Measurements from ENCODE around the gene FAM204A.

The FAM204A gene

DNA sequence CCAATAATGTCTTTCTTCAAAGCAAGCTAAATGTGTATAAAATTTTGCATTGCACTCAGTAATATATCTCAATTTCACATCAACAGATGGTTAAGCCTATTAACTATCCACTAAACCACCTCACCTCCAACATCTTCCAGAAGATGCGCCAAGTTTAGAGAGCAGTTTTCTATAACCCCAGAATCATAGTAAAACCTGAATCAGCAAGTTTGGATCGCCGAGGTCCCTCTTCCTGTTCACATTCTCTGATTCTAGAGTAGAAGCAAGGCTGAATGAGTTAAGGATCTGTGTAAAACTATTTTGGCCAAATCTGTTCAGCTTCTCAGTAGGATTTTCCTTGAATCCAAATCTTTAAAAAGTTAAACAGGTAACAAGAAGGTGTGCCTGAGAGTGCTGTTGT, 1.4 kb upstream of the FAM204A start:
- DNase-seq, result no peak
- no peak for TF ChIP-seq GATA1 (IDR thresholded peaks at IDR 0.05; ENCODE audit: low read depth, low read length)
- no peak for TF ChIP-seq POLR2A (IDR thresholded peaks at IDR 0.05; ENCODE audit: low read length)

DNA sequence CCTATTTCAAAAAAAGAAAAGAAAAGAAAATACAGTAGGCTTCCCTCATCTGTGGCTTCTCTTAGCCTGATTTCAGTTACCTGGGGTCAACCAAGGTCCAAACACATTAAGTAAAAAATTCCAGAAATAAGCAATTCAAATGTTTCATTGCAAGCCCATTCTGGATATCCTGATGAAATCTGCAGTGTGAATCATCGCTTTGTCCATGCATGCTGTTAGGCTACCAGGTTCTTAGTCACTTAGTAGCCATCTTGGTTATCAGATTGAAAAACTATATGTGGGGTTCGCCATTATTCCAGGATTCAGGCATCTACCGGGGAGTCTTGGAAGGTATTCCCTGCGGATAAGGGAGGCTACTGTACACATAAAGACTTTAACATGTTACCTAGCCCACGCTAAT, 991 bp upstream of the FAM204A start:
- no peak for DNase-seq
- TF ChIP-seq POLR2A (IDR thresholded peaks at IDR 0.05; ENCODE audit: low read length) (no peak), GATA1 (IDR thresholded peaks at IDR 0.05; ENCODE audit: low read depth, low read length) (no peak)

DNA sequence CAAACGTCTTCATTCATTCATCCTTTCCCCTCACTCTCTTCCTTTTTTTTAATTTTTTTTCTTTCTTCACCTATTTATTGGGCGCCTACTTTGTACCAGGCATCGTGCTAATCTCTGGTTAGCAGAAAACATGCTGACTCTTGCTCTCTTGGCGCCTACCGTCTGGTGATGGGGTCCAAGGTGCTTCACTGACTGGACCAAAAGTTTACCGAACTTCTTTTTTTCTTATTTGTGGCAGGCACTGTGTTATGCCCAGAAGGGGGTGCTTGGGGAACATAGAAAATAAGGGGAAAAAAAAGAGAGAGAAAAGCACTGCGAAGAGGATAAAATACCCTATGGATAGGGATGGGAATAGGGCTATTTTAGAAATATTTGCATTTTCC, 505 bp upstream of the FAM204A start:
- TF ChIP-seq GATA1 (IDR thresholded peaks at IDR 0.05; ENCODE audit: low read depth, low read length) (no peak), POLR2A (IDR thresholded peaks at IDR 0.05; ENCODE audit: low read length) (no peak)
- peak in 1 of 2 experiments; percentile 32 for DNase-seq

DNA sequence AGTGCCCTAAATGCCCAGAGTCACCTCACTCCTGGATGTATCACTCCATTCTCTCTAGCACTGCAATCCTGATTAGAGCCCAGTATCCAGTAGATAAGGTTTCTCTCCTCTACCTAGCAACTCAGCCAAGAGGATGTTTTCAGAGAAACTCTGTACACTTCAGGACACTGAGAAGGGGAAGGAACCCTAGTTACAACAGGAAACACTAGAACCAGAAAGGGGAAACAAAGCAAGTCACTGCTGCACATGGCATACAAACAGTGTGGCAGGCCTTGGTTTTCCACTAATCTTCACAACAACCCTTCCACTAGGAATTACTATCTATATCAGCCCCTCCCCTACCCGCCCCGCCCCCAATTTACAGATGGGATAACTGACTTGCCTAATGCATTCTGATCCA, 1.6 kb downstream of the FAM204A start:
- peak; percentile 13 to 14 for DNase-seq
- no peak for TF ChIP-seq POLR2A (IDR thresholded peaks at IDR 0.05; ENCODE audit: low read length)

DNA sequence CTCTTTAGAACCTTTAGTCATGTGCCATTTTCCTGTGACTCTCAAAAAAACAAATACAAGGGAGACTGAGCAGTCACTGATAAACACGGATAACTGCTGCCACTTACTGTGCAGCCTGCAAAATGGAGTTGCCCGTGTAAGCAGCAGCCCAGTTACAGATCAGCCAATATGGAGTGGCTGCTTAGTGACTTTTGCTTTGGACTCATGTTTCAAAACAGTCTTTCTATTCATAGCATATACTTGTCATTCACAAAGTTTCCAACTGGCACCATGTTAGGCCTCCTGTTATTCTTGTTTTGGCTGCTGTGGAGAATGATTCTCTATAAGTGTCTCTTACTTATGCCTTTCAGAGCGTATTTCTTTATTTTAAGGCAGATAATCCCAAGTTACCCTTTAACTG, 3.0 kb downstream of the FAM204A start:
- DNase-seq, result no peak
- TF ChIP-seq POLR2A (IDR thresholded peaks at IDR 0.05; ENCODE audit: low read length) (no peak), GATA1 (IDR thresholded peaks at IDR 0.05; ENCODE audit: low read depth, low read length) (no peak)

DNA sequence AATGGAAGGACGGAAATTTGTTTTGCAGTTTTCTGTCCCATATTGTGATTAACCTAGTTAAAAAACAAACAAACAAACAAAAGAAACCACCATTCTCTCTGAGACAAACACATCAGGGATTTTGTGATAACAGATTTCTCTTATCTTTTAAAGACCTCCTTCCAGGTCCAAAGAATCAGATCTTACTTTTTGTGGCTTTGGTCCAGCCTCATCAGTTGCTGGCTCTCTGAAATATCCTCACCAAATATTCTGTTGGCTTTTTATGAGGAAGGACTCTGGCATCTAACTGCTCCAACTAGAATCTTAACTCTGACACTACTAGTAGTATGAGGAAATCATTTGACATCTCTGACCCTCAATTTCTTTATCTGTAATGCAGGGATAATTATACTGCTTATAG, 4.8 kb downstream of the FAM204A start:
- no peak for DNase-seq
- TF ChIP-seq GATA1 (IDR thresholded peaks at IDR 0.05; ENCODE audit: low read depth, low read length), result no peak
- TF ChIP-seq POLR2A (IDR thresholded peaks at IDR 0.05; ENCODE audit: low read length), result no peak

DNA sequence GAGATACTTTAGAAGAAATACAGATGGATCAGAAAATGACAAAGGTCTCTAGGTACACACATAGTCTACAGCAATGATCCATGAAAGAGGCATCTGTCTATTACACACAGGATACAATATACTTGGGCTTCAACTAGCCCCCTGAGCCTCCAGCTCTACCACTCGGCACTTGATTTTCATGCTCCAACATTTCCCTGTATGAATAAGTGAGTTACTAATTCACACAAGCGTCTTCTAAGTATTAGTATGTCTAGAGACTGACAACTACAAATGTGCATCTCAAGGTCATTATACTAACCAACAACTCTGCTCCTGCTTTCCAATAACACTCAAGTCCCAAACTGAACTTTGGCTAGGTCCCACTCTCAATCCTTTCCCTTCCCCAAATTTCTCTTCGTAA, 8.3 kb downstream of the FAM204A start:
- DNase-seq, result no peak
- TF ChIP-seq GATA1 (IDR thresholded peaks at IDR 0.05; ENCODE audit: low read depth, low read length), result no peak
- TF ChIP-seq POLR2A (IDR thresholded peaks at IDR 0.05; ENCODE audit: low read length), result no peak

DNA sequence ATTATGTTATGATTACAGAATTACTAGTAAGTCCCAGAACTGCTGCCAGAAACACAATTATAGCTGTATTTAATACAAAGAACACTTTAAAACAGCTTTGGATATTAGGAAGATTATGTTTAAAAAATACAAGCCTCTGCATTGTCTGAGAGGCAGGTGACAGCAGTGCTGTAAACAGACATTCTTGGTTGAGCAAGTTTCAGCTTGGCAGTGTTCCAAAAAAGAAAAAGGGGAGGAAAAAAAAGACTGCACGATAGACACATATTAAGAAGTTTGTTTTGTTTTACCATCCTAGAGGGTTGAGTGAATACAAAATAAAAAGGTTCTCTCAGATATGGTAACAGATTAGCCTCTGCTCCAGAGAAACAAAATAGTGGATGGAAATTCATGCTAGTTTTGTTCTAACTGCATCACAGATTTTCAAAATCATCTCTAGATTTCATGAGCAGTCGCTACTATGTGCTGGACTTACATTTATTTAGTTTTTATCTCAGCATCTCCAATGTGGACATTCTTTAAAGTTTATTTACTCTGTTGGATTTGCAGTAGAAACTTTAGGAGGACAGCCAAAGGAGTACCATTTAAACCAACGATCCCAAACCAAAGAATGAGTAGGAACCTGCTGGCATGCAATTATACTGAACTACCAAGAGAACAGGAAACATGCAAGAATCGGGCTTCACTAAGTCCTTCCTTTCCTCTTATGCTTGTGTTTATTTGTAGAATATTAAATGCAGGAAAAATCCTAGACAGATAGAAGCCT, 9.0 kb downstream of the FAM204A start:
- peak in 1 of 2 experiments; percentile 6 for DNase-seq
- no peak for TF ChIP-seq GATA1 (IDR thresholded peaks at IDR 0.05; ENCODE audit: low read depth, low read length)

DNA sequence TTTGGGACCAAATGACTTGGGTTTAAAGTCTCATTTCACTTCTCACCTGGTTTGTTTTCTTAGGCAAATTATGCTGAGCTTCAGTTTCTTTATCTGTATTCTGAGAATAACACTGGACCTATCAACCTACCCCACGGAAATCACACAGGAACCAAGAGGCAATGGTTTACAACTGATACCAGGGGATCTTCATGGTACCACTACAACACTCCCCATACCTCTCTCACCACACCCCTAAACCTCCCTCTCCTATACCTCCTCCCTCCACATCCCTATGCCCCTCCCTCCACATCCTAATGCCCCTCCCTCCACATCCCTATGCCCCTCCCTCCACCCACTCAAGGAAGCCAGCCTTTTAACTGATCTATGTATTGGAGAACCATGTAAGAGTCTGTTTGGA, 9.9 kb downstream of the FAM204A start:
- peak in 1 of 2 experiments; percentile 9 for DNase-seq
- no peak for TF ChIP-seq GATA1 (IDR thresholded peaks at IDR 0.05; ENCODE audit: low read depth, low read length)
- no peak for TF ChIP-seq POLR2A (IDR thresholded peaks at IDR 0.05; ENCODE audit: low read length)

DNA sequence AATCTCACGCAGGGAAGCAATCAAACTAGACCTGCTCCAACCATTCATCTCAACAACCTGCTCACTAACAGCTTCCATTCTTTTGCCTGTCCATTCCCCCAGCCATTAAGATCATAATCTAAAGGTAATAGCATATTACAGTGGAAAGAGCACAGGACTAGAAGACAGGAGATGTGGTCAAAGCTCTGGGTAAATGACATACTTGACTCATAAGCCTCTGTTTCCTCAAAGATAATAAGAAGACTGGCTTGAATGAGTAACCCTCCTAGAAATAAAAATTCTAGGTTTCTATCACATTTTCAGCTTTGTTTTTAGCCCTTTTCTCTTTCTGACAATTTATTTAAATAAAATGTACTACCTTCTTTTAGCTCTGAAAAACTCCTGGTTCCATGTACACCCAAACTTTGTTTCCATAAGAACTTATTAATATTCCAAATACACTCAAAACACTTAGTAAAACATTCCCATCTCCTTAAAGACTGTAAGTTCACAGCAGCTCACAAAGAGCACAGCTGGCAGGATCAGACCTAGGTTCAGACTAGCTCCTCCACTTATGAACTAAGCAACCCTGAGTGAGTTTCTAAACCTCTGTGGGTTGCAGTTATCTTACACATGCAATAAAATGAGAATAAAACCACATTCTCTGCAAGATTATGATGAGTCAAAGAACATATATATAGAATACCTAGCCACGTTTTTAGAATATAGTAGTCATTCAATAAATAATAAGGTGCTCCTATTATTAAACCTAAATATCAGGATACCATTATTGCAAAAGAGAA, 11.6 kb downstream of the FAM204A start:
- no peak for DNase-seq
- TF ChIP-seq POLR2A (IDR thresholded peaks at IDR 0.05; ENCODE audit: low read length) (no peak), GATA1 (IDR thresholded peaks at IDR 0.05; ENCODE audit: low read depth, low read length) (no peak)

DNA sequence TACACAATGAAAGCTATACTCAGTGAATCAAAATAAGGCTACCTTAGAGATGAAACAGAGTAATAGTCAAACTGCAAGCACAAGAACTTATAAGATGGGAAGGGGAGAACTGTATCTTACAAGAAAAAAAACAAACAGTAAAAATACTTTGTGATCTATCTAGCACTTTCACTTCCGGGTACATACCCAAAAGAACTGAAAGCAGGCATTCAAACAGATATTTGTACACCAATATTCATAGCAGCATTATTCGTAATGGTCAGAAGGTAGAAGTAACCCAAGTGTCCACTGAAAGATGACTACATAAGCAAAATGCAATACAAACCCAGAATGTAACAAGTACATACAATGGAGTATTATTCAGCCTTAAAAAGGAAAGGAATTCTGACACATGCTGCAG, 18.0 kb downstream of the FAM204A start:
- DNase-seq, result no peak
- TF ChIP-seq POLR2A (IDR thresholded peaks at IDR 0.05; ENCODE audit: low read length), result no peak
- no peak for TF ChIP-seq GATA1 (IDR thresholded peaks at IDR 0.05; ENCODE audit: low read depth, low read length)

DNA sequence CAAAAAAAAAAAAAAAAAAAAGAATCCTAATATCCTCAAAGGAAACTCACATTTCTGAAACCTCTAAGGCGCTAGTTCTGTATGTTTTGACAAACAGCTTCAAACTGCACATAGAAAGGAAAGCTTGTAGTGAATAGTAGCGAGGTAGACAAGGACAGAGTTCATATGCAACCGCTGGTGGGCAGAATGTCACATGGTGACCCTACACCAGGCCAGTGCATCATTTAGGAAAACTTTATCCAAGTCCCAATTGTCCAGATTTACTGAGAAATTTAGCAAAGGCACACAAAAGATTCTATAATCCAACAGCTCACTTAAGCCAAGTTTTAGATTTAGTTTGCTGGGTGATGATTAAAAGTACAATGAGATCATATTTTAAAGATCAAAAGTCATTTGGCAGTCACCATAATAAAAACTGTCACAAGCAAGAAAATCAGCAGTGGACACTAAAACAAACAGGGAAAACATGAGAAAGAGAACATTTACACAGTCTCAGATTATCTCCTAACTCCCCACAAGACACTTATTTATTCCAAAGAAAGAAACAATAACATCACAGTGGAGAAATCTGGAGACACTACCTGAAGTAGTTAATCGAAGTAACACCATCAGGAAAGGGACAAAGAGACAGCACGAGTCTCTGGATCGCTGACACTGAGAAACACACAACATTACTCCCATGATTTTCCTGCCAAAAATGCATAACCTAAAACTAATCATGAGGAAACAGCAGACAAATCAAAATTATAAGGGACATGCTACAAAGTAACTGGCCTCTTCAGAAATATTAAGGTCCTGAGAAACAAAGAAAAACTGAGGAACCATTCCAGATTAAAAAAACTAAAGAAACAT, 20.2 kb downstream of the FAM204A start:
- no peak for TF ChIP-seq POLR2A (IDR thresholded peaks at IDR 0.05; ENCODE audit: low read length)
- no peak for TF ChIP-seq GATA1 (IDR thresholded peaks at IDR 0.05; ENCODE audit: low read depth, low read length)
- DNase-seq, result no peak

DNA sequence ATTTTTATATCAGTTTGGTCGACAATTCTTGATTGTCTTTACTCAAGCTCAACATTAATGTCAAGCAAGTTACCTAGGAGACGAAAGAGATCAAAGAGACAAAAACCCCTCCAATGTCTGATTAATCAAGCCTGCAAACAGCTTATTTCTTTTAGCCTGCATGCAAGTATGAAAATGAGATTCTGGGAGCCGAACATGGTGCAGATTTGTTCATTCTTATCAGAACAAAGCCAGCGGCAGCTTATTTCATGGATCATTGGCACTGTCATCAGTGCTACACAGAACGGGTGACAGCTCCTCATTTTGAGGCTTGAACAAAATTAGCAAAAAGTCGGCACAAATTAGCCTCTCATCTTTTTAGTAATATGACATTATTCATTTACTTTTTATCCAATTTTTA, 26.5 kb downstream of the FAM204A start:
- DNase-seq, result no peak
- no peak for TF ChIP-seq POLR2A (IDR thresholded peaks at IDR 0.05; ENCODE audit: low read length)
- no peak for TF ChIP-seq GATA1 (IDR thresholded peaks at IDR 0.05; ENCODE audit: low read depth, low read length)

DNA sequence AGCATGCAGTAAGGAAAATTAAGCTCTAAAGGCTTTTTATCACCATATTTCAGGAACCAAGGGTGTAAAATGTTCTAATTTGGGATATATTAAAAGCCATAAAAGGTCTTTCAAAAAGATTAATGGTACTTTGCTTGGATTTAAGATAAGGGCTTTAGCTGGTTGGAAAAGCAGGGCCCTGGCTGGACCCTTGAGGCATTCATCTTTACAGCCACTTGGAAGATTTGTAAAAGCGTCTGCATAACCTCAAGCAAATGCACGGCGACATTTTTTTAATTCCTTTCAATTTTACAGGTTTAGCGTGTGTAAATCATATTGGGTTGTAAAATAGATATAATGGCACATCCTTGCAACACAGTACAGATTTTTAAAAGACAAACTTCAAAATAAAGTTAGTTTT, 27.2 kb downstream of the FAM204A start:
- DNase-seq, result no peak
- no peak for TF ChIP-seq POLR2A (IDR thresholded peaks at IDR 0.05; ENCODE audit: low read length)
- no peak for TF ChIP-seq GATA1 (IDR thresholded peaks at IDR 0.05; ENCODE audit: low read depth, low read length)
